Activated CD4-positive, alpha-beta memory T cell treated with anti-CD3 and anti-CD28 coated beads, Interleukin-2, amount 10 ng/mL, durations not matched to agents 7 days and 5 days (primary cell): ENCODE results near the gene PEAR1. TPM values are rescaled to one million over a fixed set of nuclear protein-coding genes. Genes with fewer than 3 reads are reported as not detected.

Experiments
- CTCF ChIA-PET: fragments of 350-600 bp; sonication (Branson Sonifier 250); formaldehyde crosslinking; loops from one replicate; lab custom pipeline; 2021; ENCODE audit warnings: antibody characterized with exemption, inconsistent platforms; lab: Charles Lee
- POLR2A ChIA-PET: fragments of 350-600 bp; sonication (Branson Sonifier 250); formaldehyde crosslinking; loops from one replicate; lab custom pipeline; 2021; ENCODE audit warnings: antibody characterized with exemption; lab: Charles Lee
- DNase-seq: peaks from one replicate; pipeline ENCODE4 v3.0.0-alpha.2; 2020
- H3K27ac Mint-ChIP-seq: one replicate; pipeline ENCODE4 v1.8.0; 2021; ENCODE audit warnings: mild to moderate bottlenecking, mixed read lengths
- H3K27me3 Mint-ChIP-seq: one replicate; pipeline ENCODE4 v1.8.0; 2021; ENCODE audit warnings: mixed read lengths
- H3K36me3 Mint-ChIP-seq: one replicate; pipeline ENCODE4 v1.8.0; 2021; ENCODE audit warnings: low read depth, mixed read lengths
- H3K4me1 Mint-ChIP-seq: one replicate; pipeline ENCODE4 v1.8.0; 2021; ENCODE audit warnings: mixed read lengths
- H3K4me3 Mint-ChIP-seq: one replicate; pipeline ENCODE4 v1.8.0; 2021; ENCODE audit warnings: mild to moderate bottlenecking, mixed read lengths
- H3K9me3 Mint-ChIP-seq: one replicate; pipeline ENCODE4 v1.8.0; 2021; ENCODE audit warnings: mixed read lengths
- total RNA-seq, 2 experiments: library from RNA; stranded (reverse); gene quantifications; one replicate each; pipeline ENCODE4 v1.2.3, GENCODE V29; 2021

The PEAR1 gene
- total RNA-seq, 2 experiments from 2014 or later: 0.05 TPM; not detected in 1

- Mint-ChIP-seq H3K4me3 (no peak overlapping the region), H3K27ac (no peak overlapping the region), H3K9me3 (no peaks in the 10 kb centered on the region), H3K4me1 (peaks cover 32% of the 10 kb centered on the region), H3K36me3 (no peaks in the 10 kb centered on the region), H3K27me3 (peaks cover 53% of the 10 kb centered on the region)
- ChIA-PET CTCF (no interaction called here), POLR2A (no interaction called here)
- DNase-seq: no peak
Observed at GRCh38 chr1:156896490-156897033, 3.0 kb downstream of the PEAR1 start.

- POLR2A ChIA-PET: no interaction called here
Observed at GRCh38 chr1:156897078-156897825, 3.7 kb downstream of the PEAR1 start.

GRCh38 chr1:156898161-156898566 is 4.6 kb downstream of the PEAR1 start:
- ChIA-PET POLR2A (no interaction called here), CTCF (interaction anchor here (0.9 to 1.2 kb wide), 3 partner anchors 9 to 64 kb away, joined by 3 to 6 read pairs (median 3); no protein-coding TSS in a partner anchor)
- peaks cover 18% of the 10 kb centered on the region for H3K4me1 Mint-ChIP-seq
- no peaks in the 10 kb centered on the region for H3K9me3 Mint-ChIP-seq
- peaks cover 43% of the 10 kb centered on the region for H3K27me3 Mint-ChIP-seq
- no peak overlapping the region for H3K27ac Mint-ChIP-seq
- H3K4me3 Mint-ChIP-seq: no peak overlapping the region
- peak; percentile 20 for DNase-seq
- no peaks in the 10 kb centered on the region for H3K36me3 Mint-ChIP-seq

More at GRCh38 chr1:156897078-156897825, 3.7 kb downstream of the PEAR1 start:
- CTCF ChIA-PET: no interaction called here
- DNase-seq: no peak
- H3K4me3 Mint-ChIP-seq: no peak overlapping the region
- no peaks in the 10 kb centered on the region for H3K9me3 Mint-ChIP-seq
- no peak overlapping the region for H3K27ac Mint-ChIP-seq
- H3K27me3 Mint-ChIP-seq: peaks cover 49% of the 10 kb centered on the region
- H3K4me1 Mint-ChIP-seq: peaks cover 25% of the 10 kb centered on the region
- no peaks in the 10 kb centered on the region for H3K36me3 Mint-ChIP-seq

- H3K27ac Mint-ChIP-seq: no peak overlapping the region
- CTCF ChIA-PET: interaction anchor here (0.8 to 1.4 kb wide), 5 partner anchors 10 to 63 kb away, joined by 3 to 6 read pairs (median 3); no protein-coding TSS in a partner anchor
- H3K4me3 Mint-ChIP-seq: no peak overlapping the region
- peaks cover 40% of the 10 kb centered on the region for H3K27me3 Mint-ChIP-seq
- peaks cover 14% of the 10 kb centered on the region for H3K4me1 Mint-ChIP-seq
- POLR2A ChIA-PET: no interaction called here
- DNase-seq: no peak
- no peaks in the 10 kb centered on the region for H3K36me3 Mint-ChIP-seq
- H3K9me3 Mint-ChIP-seq: no peaks in the 10 kb centered on the region
Observed at GRCh38 chr1:156898971-156899664, 5.6 kb downstream of the PEAR1 start.

GRCh38 chr1:156899956-156900718 is 6.6 kb downstream of the PEAR1 start:
- Mint-ChIP-seq H3K27ac (no peak overlapping the region), H3K27me3 (peaks cover 32% of the 10 kb centered on the region)

GRCh38 chr1:156900896-156901589 is 7.5 kb downstream of the PEAR1 start:
- H3K4me3 Mint-ChIP-seq: no peak overlapping the region
- POLR2A ChIA-PET: interaction anchor here (1.2 kb wide), 1 partner anchor 27 kb away, joined by 4 read pairs; no protein-coding TSS in a partner anchor

More at GRCh38 chr1:156899956-156900718, 6.6 kb downstream of the PEAR1 start:
- peaks cover 13% of the 10 kb centered on the region for H3K4me1 Mint-ChIP-seq
- DNase-seq: no peak
- H3K9me3 Mint-ChIP-seq: no peaks in the 10 kb centered on the region
- ChIA-PET CTCF (interaction anchor here (1.2 to 1.4 kb wide), 2 partner anchors 10 to 11 kb away, joined by 4 read pairs; no protein-coding TSS in a partner anchor), POLR2A (no interaction called here)
- no peak overlapping the region for H3K4me3 Mint-ChIP-seq
- H3K36me3 Mint-ChIP-seq: no peaks in the 10 kb centered on the region

GRCh38 chr1:156901590-156901900 is 8.0 kb downstream of the PEAR1 start:
- peaks cover 13% of the 10 kb centered on the region for H3K4me1 Mint-ChIP-seq
- ChIA-PET POLR2A (interaction anchor here (1.2 kb wide), 1 partner anchor 26 kb away, joined by 4 read pairs; no protein-coding TSS in a partner anchor), CTCF (interaction anchor here (0.9 to 1.1 kb wide), 2 partner anchors 10 to 60 kb away, joined by 3 read pairs; no protein-coding TSS in a partner anchor)
- no peaks in the 10 kb centered on the region for H3K9me3 Mint-ChIP-seq
- H3K27me3 Mint-ChIP-seq: peaks cover 31% of the 10 kb centered on the region
- no peak overlapping the region for H3K27ac Mint-ChIP-seq
- H3K4me3 Mint-ChIP-seq: no peak overlapping the region
- H3K36me3 Mint-ChIP-seq: no peaks in the 10 kb centered on the region
- DNase-seq: no peak

More at GRCh38 chr1:156900896-156901589, 7.5 kb downstream of the PEAR1 start:
- CTCF ChIA-PET: interaction anchor here (0.9 to 1.2 kb wide), 3 partner anchors 10 to 61 kb away, joined by 3 to 4 read pairs (median 3); no protein-coding TSS in a partner anchor
- Mint-ChIP-seq H3K27me3 (peaks cover 33% of the 10 kb centered on the region), H3K36me3 (no peaks in the 10 kb centered on the region), H3K4me1 (peaks cover 13% of the 10 kb centered on the region), H3K9me3 (no peaks in the 10 kb centered on the region), H3K27ac (no peak overlapping the region)
- no peak for DNase-seq

GRCh38 chr1:156901966-156902915 is 8.7 kb downstream of the PEAR1 start:
- Mint-ChIP-seq H3K27ac (no peak overlapping the region), H3K4me3 (no peak overlapping the region), H3K36me3 (no peaks in the 10 kb centered on the region), H3K27me3 (peaks cover 31% of the 10 kb centered on the region), H3K4me1 (peaks cover 13% of the 10 kb centered on the region), H3K9me3 (no peaks in the 10 kb centered on the region)
- ChIA-PET CTCF (interaction anchor here (1.1 kb wide), 1 partner anchor 60 kb away, joined by 3 read pairs; no protein-coding TSS in a partner anchor), POLR2A (interaction anchor here (1.2 kb wide), 1 partner anchor 25 kb away, joined by 4 read pairs; no protein-coding TSS in a partner anchor)
- DNase-seq: no peak

GRCh38 chr1:156903328-156904091 is 10.0 kb downstream of the PEAR1 start:
- CTCF ChIA-PET: no interaction called here
- Mint-ChIP-seq H3K27ac (no peak overlapping the region), H3K4me1 (peaks cover 2% of the 10 kb centered on the region)

GRCh38 chr1:156904187-156904959 is 10.9 kb downstream of the PEAR1 start:
- Mint-ChIP-seq H3K27me3 (peaks cover 16% of the 10 kb centered on the region), H3K4me3 (no peak overlapping the region), H3K27ac (no peak overlapping the region), H3K9me3 (no peaks in the 10 kb centered on the region), H3K36me3 (no peaks in the 10 kb centered on the region), H3K4me1 (no peaks in the 10 kb centered on the region)
- ChIA-PET CTCF (no interaction called here), POLR2A (no interaction called here)
- no peak for DNase-seq

More at GRCh38 chr1:156903328-156904091, 10.0 kb downstream of the PEAR1 start:
- POLR2A ChIA-PET: no interaction called here
- Mint-ChIP-seq H3K9me3 (no peaks in the 10 kb centered on the region), H3K36me3 (no peaks in the 10 kb centered on the region), H3K27me3 (peaks cover 22% of the 10 kb centered on the region), H3K4me3 (no peak overlapping the region)
- no peak for DNase-seq
